HG02678 (cell line): ENCODE measurements around the gene ANKDD1A.
A peak's percentile ranks its signal among the peaks of the same experiment; 100 is the strongest.

Experiments used
- ATAC-seq: cut with Tn5 transposase; IDR thresholded peaks from one replicate; pipeline ENCODE4 v1.9.1; 2021; ENCODE audit warnings: mild to moderate bottlenecking, moderate library complexity; ENCODE audit not compliant: unreplicated experiment

ANKDD1A gene

GRCh38 chr15:64895285-64896065 lies 16.2 kb upstream of the ANKDD1A start:
- ATAC-seq: peak; percentile 22

DNA sequence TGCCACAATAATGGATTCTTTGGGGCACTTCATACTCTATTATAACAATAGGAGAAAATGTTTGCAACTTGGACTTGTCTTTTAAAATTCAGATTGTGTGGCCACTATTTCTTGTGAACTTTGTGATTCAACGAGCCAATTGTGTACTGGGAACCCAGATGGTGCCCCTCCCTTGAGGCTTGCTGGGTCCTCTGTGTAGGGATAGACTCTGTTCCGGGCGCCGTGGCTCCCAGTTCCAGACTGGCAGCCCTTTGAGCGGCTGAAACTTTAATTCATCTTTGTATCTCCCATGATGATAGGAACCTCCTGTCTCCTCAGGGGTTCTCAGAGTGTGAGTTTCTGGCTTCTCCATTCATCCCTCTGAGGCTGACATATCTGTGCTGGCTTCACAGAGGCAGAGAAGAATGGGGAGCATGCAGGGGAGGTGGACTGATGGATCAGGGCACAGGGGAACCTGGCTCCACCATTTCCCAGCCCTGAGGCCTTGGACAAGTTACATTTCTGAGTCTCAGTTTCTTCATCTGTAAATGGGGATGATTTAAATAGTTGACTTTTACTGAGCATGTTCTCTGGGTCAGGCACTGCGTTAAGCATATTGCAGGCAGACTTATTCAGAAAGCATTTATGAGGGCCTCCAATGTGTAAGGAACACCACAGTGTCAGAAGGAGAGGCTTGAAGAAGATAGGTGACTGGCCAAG lies 15.2 kb upstream of the ANKDD1A start:
- ATAC-seq: no peak

DNA sequence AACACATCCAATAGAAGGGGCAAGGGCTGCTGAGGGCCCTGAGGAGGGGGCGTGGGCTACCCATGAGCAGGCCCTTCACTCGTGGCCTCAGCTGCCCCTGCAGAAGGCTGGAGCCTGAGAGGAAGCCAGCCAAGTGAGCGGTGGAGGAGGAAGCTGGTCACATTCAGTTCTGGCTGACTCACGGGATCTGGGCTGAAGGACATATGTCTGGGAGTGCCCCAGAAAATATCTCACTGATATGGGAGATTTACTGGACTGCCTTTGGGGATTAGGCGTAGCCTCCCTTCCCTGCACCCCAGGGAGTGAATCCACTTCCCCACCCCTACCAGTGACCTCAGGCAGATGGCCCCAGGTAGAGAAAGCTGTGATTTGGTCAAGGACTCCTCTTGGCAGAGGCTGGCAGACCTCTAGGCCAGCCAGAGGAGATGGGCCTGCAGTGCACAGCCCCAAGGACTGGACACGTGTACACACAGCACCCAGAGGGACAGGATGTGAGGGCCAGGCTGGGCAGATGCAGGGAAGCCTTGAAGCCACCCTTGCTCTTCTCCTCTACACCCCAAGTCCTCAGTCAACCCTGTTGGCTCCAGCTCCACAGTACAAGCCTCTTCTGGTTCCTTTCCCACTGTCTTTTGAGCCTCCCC lies 14.2 kb upstream of the ANKDD1A start:
- no peak for ATAC-seq

GRCh38 chr15:64898406-64898805 lies 13.3 kb upstream of the ANKDD1A start:
- no peak for ATAC-seq

DNA sequence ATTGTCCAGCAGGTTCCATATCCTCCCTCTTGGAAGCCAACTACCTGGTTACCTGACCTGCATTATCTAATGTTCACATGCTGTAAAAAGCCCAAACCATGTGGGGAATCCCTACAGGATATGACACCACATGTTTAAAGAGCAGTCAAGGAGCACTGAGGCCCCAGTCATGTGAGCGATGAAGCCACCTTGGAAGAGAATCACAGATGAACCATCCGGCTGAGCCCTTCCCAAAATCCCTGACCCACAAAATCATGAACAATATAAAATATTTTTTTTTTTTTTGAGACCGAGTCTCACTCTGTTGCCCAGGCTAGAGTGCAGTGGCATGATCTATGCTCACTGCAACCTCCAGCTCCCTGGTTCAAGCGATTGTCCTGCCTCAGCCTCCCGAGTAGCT lies 10.6 kb upstream of the ANKDD1A start:
- no peak for ATAC-seq

DNA sequence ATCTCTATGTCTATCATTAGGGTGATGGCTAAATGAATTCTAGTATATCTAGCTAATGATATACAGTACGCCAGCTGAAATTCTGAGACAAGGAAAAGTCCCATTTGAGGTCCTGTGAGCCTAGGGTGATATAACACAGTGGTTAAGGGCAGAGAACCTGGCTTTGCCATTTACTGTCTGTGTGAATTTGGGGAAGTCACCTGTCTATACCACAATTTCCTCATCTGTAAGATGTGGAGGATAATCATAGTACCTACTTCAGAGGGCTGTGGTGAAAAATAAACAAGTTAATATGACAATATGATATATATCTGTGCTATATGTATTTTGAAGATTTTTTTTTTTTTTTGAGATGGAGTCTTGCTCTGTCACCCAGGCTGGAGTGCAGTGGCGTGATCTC lies 9.8 kb upstream of the ANKDD1A start:
- no peak for ATAC-seq

DNA sequence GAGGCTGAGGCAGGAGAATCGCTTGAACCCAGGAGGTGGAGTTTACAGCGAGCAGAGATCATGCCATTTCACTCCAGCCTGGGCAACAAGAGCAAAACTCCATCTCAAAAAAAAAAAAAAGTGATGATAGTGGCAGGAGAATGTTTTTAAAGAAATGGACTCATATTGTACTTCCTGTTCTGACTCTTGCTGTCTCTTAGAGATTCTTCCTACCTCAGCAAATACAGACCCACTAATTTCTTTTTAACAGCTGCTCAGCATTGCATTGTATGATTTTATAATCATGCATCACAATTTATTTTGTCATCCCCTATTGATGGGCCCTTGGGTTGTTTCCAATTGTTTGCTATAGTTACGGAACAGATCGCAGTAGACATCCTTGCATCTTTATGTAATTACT lies 8.8 kb upstream of the ANKDD1A start:
- ATAC-seq: no peak

- no peak for ATAC-seq
These were observed 8.3 kb upstream of the ANKDD1A start for GRCh38 chr15:64903326-64903950.

- no peak for ATAC-seq
These were observed 7.5 kb upstream of the ANKDD1A start for GRCh38 chr15:64904189-64904588.

DNA sequence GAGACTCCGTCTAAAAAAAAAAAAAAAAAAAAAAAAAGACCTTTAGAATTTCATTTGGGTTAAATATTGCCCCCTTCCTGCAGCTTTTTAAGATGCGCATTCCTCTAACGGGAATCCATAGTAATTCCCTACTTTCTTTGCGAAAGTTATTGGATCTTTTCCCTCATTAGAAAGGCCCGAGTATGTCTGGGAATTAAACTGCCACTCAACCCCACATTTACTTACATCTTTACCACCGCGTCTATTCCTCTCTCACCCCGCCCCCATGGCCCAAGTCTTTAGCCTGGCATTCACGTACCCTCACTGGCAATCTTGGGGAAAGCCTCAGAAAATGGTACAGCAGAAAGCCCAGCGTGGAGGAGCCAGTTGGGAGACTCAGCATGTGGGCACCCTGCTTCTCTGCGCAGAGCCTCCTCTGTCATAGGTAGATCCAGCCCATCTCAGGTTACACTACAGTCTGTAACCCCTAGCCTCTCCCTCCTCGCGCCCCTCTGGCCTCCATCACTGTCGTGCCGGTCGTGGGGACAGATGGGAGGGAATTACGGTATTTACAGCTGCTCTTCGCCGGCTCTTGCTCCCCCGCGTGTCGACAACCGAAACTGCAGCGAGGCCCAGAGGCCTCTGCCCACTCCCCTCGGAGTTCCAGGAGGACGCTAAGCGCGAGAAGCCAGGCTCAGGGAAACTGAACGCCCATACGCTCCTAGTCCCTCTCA lies 6.4 kb upstream of the ANKDD1A start:
- ATAC-seq: no peak

- no peak for ATAC-seq
These were observed 5.8 kb upstream of the ANKDD1A start for GRCh38 chr15:64905941-64906340.

DNA sequence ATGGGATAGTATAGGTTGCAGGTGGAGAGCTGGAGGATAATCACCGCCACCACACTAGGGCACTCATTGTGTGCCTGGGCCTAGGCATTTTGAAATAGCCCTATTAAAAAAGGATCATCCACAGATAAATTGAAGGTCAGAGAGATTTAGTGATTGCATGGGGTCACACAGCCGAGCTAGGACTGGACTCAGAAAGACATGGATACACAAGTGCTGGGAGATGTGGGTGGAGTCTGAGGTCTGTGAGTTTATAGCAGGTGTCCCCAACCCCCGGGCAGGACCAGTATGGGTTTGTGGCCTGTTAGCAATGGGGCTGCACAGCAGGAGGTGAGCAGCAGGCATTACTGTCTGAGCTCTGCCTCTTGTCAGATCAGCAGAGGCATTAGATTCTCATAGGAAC lies 5.3 kb upstream of the ANKDD1A start:
- ATAC-seq: no peak

DNA sequence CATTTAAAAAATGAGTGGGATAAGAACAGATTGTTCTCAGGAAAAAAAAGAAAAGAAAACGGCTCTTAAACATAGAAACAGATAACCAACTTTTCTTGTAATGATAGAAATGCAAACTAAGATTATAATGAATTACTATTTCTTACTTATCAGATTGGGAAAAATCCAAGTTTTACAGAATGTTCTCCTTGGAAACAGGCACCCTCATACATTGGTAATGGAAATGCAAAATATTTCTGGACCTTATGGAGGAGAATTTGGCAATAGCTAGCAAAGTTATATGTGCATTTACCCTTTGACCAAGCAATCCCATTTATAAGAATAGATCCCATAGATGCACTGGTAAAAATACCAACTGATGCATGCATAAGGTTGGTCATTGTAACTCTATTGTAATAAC lies 3.7 kb upstream of the ANKDD1A start:
- ATAC-seq: no peak

DNA sequence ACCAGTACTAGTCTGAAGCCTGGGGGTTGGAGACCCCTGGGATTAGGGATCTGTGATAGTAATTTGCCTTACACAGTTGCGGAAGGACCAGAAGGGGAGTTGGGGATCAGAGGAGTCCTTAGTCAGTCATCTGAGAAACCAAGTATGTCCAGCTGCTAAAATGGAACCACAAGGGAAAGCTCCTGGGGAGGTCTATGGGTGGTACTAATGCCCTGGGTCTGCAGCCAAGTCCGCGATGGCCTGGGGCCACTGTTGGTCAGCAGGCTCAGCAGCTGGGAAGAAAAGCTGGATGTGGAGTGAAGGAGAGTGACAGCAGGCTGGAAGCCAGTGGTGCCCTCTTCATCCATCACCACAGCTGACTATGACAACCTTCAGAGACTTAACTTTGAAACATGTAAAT lies 2.2 kb upstream of the ANKDD1A start:
- ATAC-seq: no peak

GRCh38 chr15:64912379-64913325 lies 950 bp downstream of the ANKDD1A start:
- ATAC-seq: no peak

DNA sequence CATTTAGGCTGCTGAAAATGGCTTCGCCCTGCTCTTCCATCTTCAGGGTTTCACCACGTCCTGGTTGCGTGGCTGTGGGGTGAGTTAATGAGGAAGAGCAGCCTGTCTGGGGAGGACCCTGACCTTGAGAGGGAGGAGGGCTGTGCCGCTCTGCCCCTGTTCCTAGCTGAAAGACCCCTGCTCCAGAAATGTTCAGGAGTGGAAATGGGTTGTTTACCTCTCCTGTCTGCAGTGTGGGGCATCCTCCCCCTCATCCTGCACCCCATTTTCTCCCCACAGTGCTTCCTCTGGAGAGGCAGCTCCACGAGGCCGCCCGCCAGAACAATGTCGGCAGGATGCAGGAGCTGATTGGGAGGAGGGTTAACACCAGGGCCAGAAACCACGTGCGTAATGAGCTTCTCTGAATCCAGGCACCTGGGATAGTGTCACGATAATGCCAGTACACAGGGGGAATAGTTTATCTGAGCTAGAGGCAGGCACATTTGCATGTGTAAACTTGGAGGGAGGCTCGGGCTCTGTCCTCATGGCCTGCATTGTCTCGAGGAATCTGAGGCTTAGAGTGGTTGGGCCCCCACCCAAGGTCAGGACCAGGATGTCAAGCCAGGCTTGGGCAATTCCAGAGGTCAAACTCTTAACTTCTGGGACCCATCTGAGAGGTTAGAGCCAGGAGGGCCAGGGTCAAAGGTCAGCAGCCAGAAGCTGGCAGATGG lies 4.0 kb downstream of the ANKDD1A start:
- no peak for ATAC-seq

DNA sequence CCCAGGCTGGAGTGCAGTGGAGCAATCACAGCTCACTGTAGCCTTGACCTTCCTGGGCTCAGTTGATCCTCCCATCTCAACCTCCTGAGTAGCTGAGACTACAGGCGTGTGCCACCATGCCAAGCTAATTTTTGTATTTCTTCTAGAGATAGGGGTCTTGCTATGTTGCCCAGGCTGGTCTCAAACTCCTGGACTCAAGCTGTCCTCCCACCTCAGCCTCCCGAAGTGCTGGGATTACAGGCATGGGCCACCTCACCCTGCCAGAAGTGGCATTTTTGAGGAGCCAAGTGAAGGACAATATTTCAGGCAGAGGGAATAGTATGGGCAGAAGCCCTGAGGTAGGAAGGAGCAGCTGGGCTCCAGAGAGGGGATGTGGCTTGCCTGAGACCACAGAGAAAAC lies 4.7 kb downstream of the ANKDD1A start:
- no peak for ATAC-seq

- ATAC-seq: no peak
These were observed 5.5 kb downstream of the ANKDD1A start for GRCh38 chr15:64917211-64917610.

GRCh38 chr15:64919721-64920120 lies 8.0 kb downstream of the ANKDD1A start:
- no peak for ATAC-seq
